ENCODE results near the gene IL18RAP. TPM values are rescaled to one million over a fixed set of nuclear protein-coding genes. Genes with fewer than 3 reads are reported as not detected.

The IL18RAP gene
- total and polyA plus RNA-seq, 2 donors (not counting 3 experiments of a cell fraction or from before 2014, with no cell fraction given), result 0.03 TPM; not detected in 1

GRCh38 chr2:102386867-102387541 is 36.0 kb upstream of the IL18RAP start:
- CTCF ChIA-PET, result no interaction called here
- no peak for FAIRE-seq

More at GRCh38 chr2:102386867-102387541, 36.0 kb upstream of the IL18RAP start:
- no peaks in the 10 kb centered on the region for H3K27me3 ChIP-seq (ENCODE audit: control insufficient read depth in 2 of 2, insufficient read depth in 2 of 2, low read length in 2 of 2)
- H3K9ac ChIP-seq (replicated peaks; ENCODE audit: extremely low read depth, insufficient read depth, low read length), result no peak overlapping the region
- no peaks in the 10 kb centered on the region for H3K4me1 ChIP-seq (ENCODE audit: control insufficient read depth, extremely low read depth, insufficient read depth, low read length)
- no peaks in the 10 kb centered on the region for H3K36me3 ChIP-seq (ENCODE audit: control insufficient read depth in 2 of 2, extremely low read depth in 1 of 2, insufficient read depth in 2 of 2, low read length in 2 of 2)
- H3K27ac ChIP-seq (ENCODE audit: insufficient read depth, low read depth, low read length), result no peak overlapping the region
- POLR2A ChIA-PET, result no interaction called here
- intact Hi-C loops (cut with micrococcal nuclease), result no loop called here
- no peak overlapping the region for H3K4me2 ChIP-seq (ENCODE audit: insufficient read depth, low read length)
- H3K4me3 ChIP-seq (replicated peaks in 1 of 3; ENCODE audit: insufficient read depth in 1 of 3, low read depth in 1 of 3, low read length in 3 of 3), result no peak overlapping the region
- TF ChIP-seq CTCF (IDR thresholded peaks at IDR 0.05; ENCODE audit: extremely low read depth in 1 of 2, insufficient read depth in 1 of 2, low read depth in 1 of 2, low read length in 2 of 2) (no peak), POLR2AphosphoS5 (IDR thresholded peaks at IDR 0.05; ENCODE audit: insufficient read depth, low read depth, low read length) (no peak), JUN (IDR thresholded peaks at IDR 0.05; ENCODE audit: borderline replicate concordance, insufficient read depth, insufficient read length, low read depth) (no peak), FOS (IDR thresholded peaks at IDR 0.05; ENCODE audit: borderline replicate concordance, insufficient read depth, low read length) (no peak), MAX (IDR thresholded peaks at IDR 0.05; ENCODE audit: insufficient read depth, insufficient read length) (no peak), POLR2A (IDR thresholded peaks at IDR 0.05; ENCODE audit: low read depth, low read length) (no peak), EZH2 (IDR thresholded peaks at IDR 0.05; ENCODE audit: borderline replicate concordance, low read depth, low read length, severe bottlenecking) (no peak), MYC (IDR thresholded peaks at IDR 0.05; ENCODE audit: low read depth, low read length) (no peak), GATA2 (IDR thresholded peaks at IDR 0.05; ENCODE audit: insufficient read depth, insufficient read length, low read depth, low read length) (no peak)
- H4K20me1 ChIP-seq (replicated peaks; ENCODE audit: control insufficient read depth, extremely low read depth, insufficient read depth, low read length), result no peaks in the 10 kb centered on the region
- no peak for DNase-seq (ENCODE audit: low read depth, low spot score)
- no peaks in the 10 kb centered on the region for H3K79me2 ChIP-seq (ENCODE audit: control insufficient read depth, insufficient read depth, low read length)
- H2AFZ ChIP-seq (ENCODE audit: low read depth, low read length), result no peak overlapping the region
- no peaks in the 10 kb centered on the region for H3K9me1 ChIP-seq (replicated peaks; ENCODE audit: control insufficient read depth, extremely low read depth, insufficient read depth, low read length)
- H3K9me3 ChIP-seq (replicated peaks; ENCODE audit: control insufficient read depth, insufficient read depth, low read length), result no peaks in the 10 kb centered on the region
- BruUV-seq (replicated peaks), result no TSS peak
- dilution Hi-C loops (cut with MboI; ENCODE audit: extremely low pct_ligation_motif_present, low sequenced_read_pairs), result no loop called here

All from endothelial cell of umbilical vein (primary cell).